GM18505 (cell line): ENCODE data around the gene LIF.
"Not testable (repeated sequence)": the region's sequence is repeated elsewhere in the genome, so short reads cannot be mapped to it uniquely, and the experiment has no call there.

Source experiments
- ATAC-seq: cut with Tn5 transposase; IDR thresholded peaks from one replicate; pipeline ENCODE4 v1.9.1; 2021; ENCODE audit not compliant: unreplicated experiment
- POLR2A ChIP-seq: IDR thresholded peaks from 4 replicates; pipeline ENCODE4 v1.6.1; 2011; ENCODE audit warnings: borderline replicate concordance; ENCODE audit not compliant: insufficient read depth, insufficient read length; ENCODE audit errors: extremely low read depth

The LIF gene

GRCh38 chr22:30227438-30228228 lies 18.9 kb downstream of the LIF start:
- ATAC-seq: no peak
- no peak for TF ChIP-seq POLR2A

GRCh38 chr22:30226192-30226832 lies 20.2 kb downstream of the LIF start:
- no peak for ATAC-seq
- no peak for TF ChIP-seq POLR2A

- TF ChIP-seq POLR2A: no peak
- ATAC-seq: no peak
Measured at GRCh38 chr22:30225220-30225927, 21.2 kb downstream of the LIF start.

GRCh38 chr22:30224161-30224857 lies 22.2 kb downstream of the LIF start:
- ATAC-seq: no peak
- no peak for TF ChIP-seq POLR2A

GRCh38 chr22:30223303-30223702 lies 23.3 kb downstream of the LIF start:
- ATAC-seq: no peak

GRCh38 chr22:30222321-30222720 lies 24.2 kb downstream of the LIF start:
- no peak for TF ChIP-seq POLR2A
- ATAC-seq: no peak

More at GRCh38 chr22:30223303-30223702, 23.3 kb downstream of the LIF start:
- TF ChIP-seq POLR2A: no peak

GRCh38 chr22:30221121-30221992 lies 25.2 kb downstream of the LIF start:
- no peak for ATAC-seq
- TF ChIP-seq POLR2A: no peak

- ATAC-seq: no peak
- TF ChIP-seq POLR2A: no peak
Measured at GRCh38 chr22:30220338-30221012, 26.1 kb downstream of the LIF start.

- ATAC-seq: no peak
- TF ChIP-seq POLR2A: no peak
Measured at GRCh38 chr22:30219668-30220278, 26.8 kb downstream of the LIF start.

- no peak for ATAC-seq
- TF ChIP-seq POLR2A: no peak
Measured at GRCh38 chr22:30219049-30219654, 27.4 kb downstream of the LIF start.

GRCh38 chr22:30217698-30218560 lies 28.6 kb downstream of the LIF start:
- no peak for ATAC-seq
- TF ChIP-seq POLR2A: no peak

GRCh38 chr22:30216710-30217109 lies 29.8 kb downstream of the LIF start:
- no peak for TF ChIP-seq POLR2A
- no peak for ATAC-seq

GRCh38 chr22:30216272-30216671 lies 30.3 kb downstream of the LIF start:
- ATAC-seq: not testable (repeated sequence)
